Stomach smooth muscle (tissue), 2 donors: ENCODE measurements around the gene ADCY7.
"Not testable (repeated sequence)": the region's sequence is repeated elsewhere in the genome, so short reads cannot be mapped to it uniquely, and the experiment has no call there.

ENCODE experiments used
- H3K27ac ChIP-seq: one replicate; pipeline ENCODE4 v1.7.0; 2013; ENCODE audit warnings: mild to moderate bottlenecking, low read length, inconsistent platforms
- H3K27me3 ChIP-seq, 2 donors: one replicate each; pipeline ENCODE4 v1.7.0; 2013; ENCODE audit warnings: low read length in 2 of 2; ENCODE audit not compliant: insufficient read depth in 2 of 2, control insufficient read depth in 1 of 2
- H3K36me3 ChIP-seq, 2 donors: one replicate each; pipeline ENCODE4 v1.7.0; 2013; ENCODE audit warnings: low read length in 2 of 2; ENCODE audit not compliant: control insufficient read depth in 2 of 2, insufficient read depth in 2 of 2
- H3K4me1 ChIP-seq: one replicate; pipeline ENCODE4 v1.7.0; 2013; ENCODE audit warnings: low read length; ENCODE audit not compliant: control insufficient read depth, insufficient read depth
- H3K4me3 ChIP-seq, 2 donors: one replicate each; pipeline ENCODE4 v1.7.0; 2013; ENCODE audit warnings: low read length in 2 of 2
- H3K9ac ChIP-seq, 2 donors: one replicate each; pipeline ENCODE4 v1.7.0; 2013; ENCODE audit warnings: low read length in 2 of 2, mild to moderate bottlenecking in 1 of 2
- H3K9me3 ChIP-seq, 2 donors: one replicate each; pipeline ENCODE4 v1.7.0; 2013; ENCODE audit warnings: low read length in 2 of 2; ENCODE audit not compliant: control insufficient read depth in 2 of 2
- donor health status: healthy.
- donor health status: Pancreatic carcinoma.

Gene ADCY7

GRCh38 chr16:50238868-50239301, 27.5 kb upstream of the ADCY7 start:
- Histone ChIP-seq H3K9ac (no peak overlapping the region), H3K27ac (no peak overlapping the region)

GRCh38 chr16:50243024-50243423, 23.3 kb upstream of the ADCY7 start:
- H3K27me3 ChIP-seq: peaks cover 0 to 11% of the 10 kb centered on the region in 2 donors
- not testable (repeated sequence) for H3K9ac ChIP-seq, H3K36me3 ChIP-seq, H3K27ac ChIP-seq, H3K9me3 ChIP-seq, H3K4me3 ChIP-seq
- H3K4me1 ChIP-seq: peaks cover 17% of the 10 kb centered on the region

More at GRCh38 chr16:50238868-50239301, 27.5 kb upstream of the ADCY7 start:
- Histone ChIP-seq H3K36me3 (no peaks in the 10 kb centered on the region), H3K4me3 (no peak overlapping the region), H3K9me3 (no peaks in the 10 kb centered on the region), H3K4me1 (no peaks in the 10 kb centered on the region), H3K27me3 (peaks cover 0 to 2% of the 10 kb centered on the region in 2 donors)

- Histone ChIP-seq H3K27ac (no peak overlapping the region), H3K4me1 (peaks cover 17% of the 10 kb centered on the region), H3K27me3 (peaks cover 0 to 11% of the 10 kb centered on the region in 2 donors), H3K4me3 (no peak overlapping the region), H3K9me3 (no peaks in the 10 kb centered on the region), H3K9ac (no peak overlapping the region), H3K36me3 (no peaks in the 10 kb centered on the region)
These were observed 22.2 kb upstream of the ADCY7 start for GRCh38 chr16:50244140-50244503.

- no peak overlapping the region for H3K27ac ChIP-seq
- no peaks in the 10 kb centered on the region for H3K36me3 ChIP-seq
- no peaks in the 10 kb centered on the region for H3K9me3 ChIP-seq
- H3K27me3 ChIP-seq: peaks cover 0 to 11% of the 10 kb centered on the region in 2 donors
- H3K4me1 ChIP-seq: peaks cover 17% of the 10 kb centered on the region
- peak overlapping the region; percentile 54 to 78 for H3K4me3 ChIP-seq
- no peak overlapping the region for H3K9ac ChIP-seq
These were observed 21.6 kb upstream of the ADCY7 start for GRCh38 chr16:50244504-50245416.

- Histone ChIP-seq H3K27ac (no peak overlapping the region), H3K4me1 (peaks cover 17% of the 10 kb centered on the region), H3K36me3 (no peaks in the 10 kb centered on the region), H3K9me3 (no peaks in the 10 kb centered on the region), H3K4me3 (peak overlapping the region; percentile 54 to 78), H3K27me3 (peaks cover 0 to 11% of the 10 kb centered on the region in 2 donors), H3K9ac (peak overlapping the region in 1 of 2 donors; percentile 51)
These were observed 20.7 kb upstream of the ADCY7 start for GRCh38 chr16:50245417-50246298.

- Histone ChIP-seq H3K27me3 (peaks cover 0 to 11% of the 10 kb centered on the region in 2 donors), H3K27ac (no peak overlapping the region), H3K36me3 (no peaks in the 10 kb centered on the region), H3K9ac (peak overlapping the region; percentile 38 to 55), H3K9me3 (no peaks in the 10 kb centered on the region), H3K4me3 (peak overlapping the region; percentile 20 to 76), H3K4me1 (peaks cover 17% of the 10 kb centered on the region)
These were observed 19.8 kb upstream of the ADCY7 start for GRCh38 chr16:50246299-50247122.

- peaks cover 17% of the 10 kb centered on the region for H3K4me1 ChIP-seq
- no peak overlapping the region for H3K9ac ChIP-seq
- H3K36me3 ChIP-seq: no peaks in the 10 kb centered on the region
- H3K4me3 ChIP-seq: peak overlapping the region in 1 of 2 donors; percentile 76
- H3K27ac ChIP-seq: no peak overlapping the region
- H3K9me3 ChIP-seq: no peaks in the 10 kb centered on the region
- H3K27me3 ChIP-seq: peaks cover 0 to 11% of the 10 kb centered on the region in 2 donors
These were observed 19.0 kb upstream of the ADCY7 start for GRCh38 chr16:50247123-50247905.

- Histone ChIP-seq H3K4me1 (peaks cover 17% of the 10 kb centered on the region), H3K36me3 (no peaks in the 10 kb centered on the region), H3K27ac (no peak overlapping the region), H3K9ac (no peak overlapping the region), H3K4me3 (no peak overlapping the region), H3K27me3 (peaks cover 0 to 9% of the 10 kb centered on the region in 2 donors), H3K9me3 (no peaks in the 10 kb centered on the region)
These were observed 18.3 kb upstream of the ADCY7 start for GRCh38 chr16:50247906-50248608.

- Histone ChIP-seq H3K27ac (no peak overlapping the region), H3K9me3 (no peaks in the 10 kb centered on the region), H3K36me3 (no peaks in the 10 kb centered on the region), H3K4me3 (no peak overlapping the region), H3K9ac (no peak overlapping the region), H3K4me1 (peaks cover 17% of the 10 kb centered on the region), H3K27me3 (peaks cover 0 to 9% of the 10 kb centered on the region in 2 donors)
These were observed 17.5 kb upstream of the ADCY7 start for GRCh38 chr16:50248845-50249244.
